GM19463 (cell line): Measurements from ENCODE around the gene NUDC.
"Not testable (repeated sequence)": the region's sequence is repeated elsewhere in the genome, so short reads cannot be mapped to it uniquely, and the experiment has no call there.

Experiments used
- ATAC-seq: cut with Tn5 transposase; IDR thresholded peaks from one replicate; pipeline ENCODE4 v1.9.1; 2021; ENCODE audit warnings: mild to moderate bottlenecking, moderate library complexity; ENCODE audit not compliant: unreplicated experiment

Gene NUDC

GRCh38 chr1:26910343-26911160, 11.0 kb upstream of the NUDC start:
- ATAC-seq = no peak

- ATAC-seq = no peak
Measured at GRCh38 chr1:26911399-26912146, 10.0 kb upstream of the NUDC start.

GRCh38 chr1:26912147-26912490, 9.4 kb upstream of the NUDC start:
- ATAC-seq = no peak

GRCh38 chr1:26913389-26913753, 8.2 kb upstream of the NUDC start:
- no peak for ATAC-seq

- no peak for ATAC-seq
Measured at GRCh38 chr1:26913754-26914619, 7.6 kb upstream of the NUDC start, which contains the start of gene NR0B2. Gene NR0B2 (minus strand): TSS chr1:26913975. CDS start chr1:26913940, 35 bp downstream.

GRCh38 chr1:26915204-26915842, 6.2 kb upstream of the NUDC start:
- ATAC-seq = no peak

- no peak for ATAC-seq
Measured at GRCh38 chr1:26921126-26921539, 410 bp upstream of the NUDC start.

GRCh38 chr1:26922431-26922729, 837 bp downstream of the NUDC start:
- no peak for ATAC-seq

- no peak for ATAC-seq
Measured at GRCh38 chr1:26922901-26923300, 1.4 kb downstream of the NUDC start.

GRCh38 chr1:26923711-26924110, 2.2 kb downstream of the NUDC start:
- ATAC-seq = no peak

- ATAC-seq = no peak
Measured at GRCh38 chr1:26932531-26932930, 11.0 kb downstream of the NUDC start.

GRCh38 chr1:26936823-26937222, 15.3 kb downstream of the NUDC start:
- no peak for ATAC-seq

GRCh38 chr1:26938004-26938658, 16.6 kb downstream of the NUDC start:
- ATAC-seq = no peak

GRCh38 chr1:26938659-26939025, 17.1 kb downstream of the NUDC start:
- no peak for ATAC-seq

GRCh38 chr1:26941311-26941710, 19.8 kb downstream of the NUDC start:
- ATAC-seq = no peak

GRCh38 chr1:26942656-26943055, 21.1 kb downstream of the NUDC start:
- ATAC-seq = no peak

- ATAC-seq = no peak
Measured at GRCh38 chr1:26945138-26945537, 23.6 kb downstream of the NUDC start.

- ATAC-seq = no peak
Measured at GRCh38 chr1:26945728-26946127, 24.2 kb downstream of the NUDC start.

- ATAC-seq = no peak
Measured at GRCh38 chr1:26946270-26946669, 24.7 kb downstream of the NUDC start.

- not testable (repeated sequence) for ATAC-seq
Measured at GRCh38 chr1:26948725-26949057, 27.1 kb downstream of the NUDC start.
